ENCODE measurements around the gene RAMP1.
A peak's percentile ranks its signal among the peaks of the same experiment; 100 is the strongest.
"Not testable (repeated sequence)": the region's sequence is repeated elsewhere in the genome, so short reads cannot be mapped to it uniquely, and the experiment has no call there.

The RAMP1 gene

DNA sequence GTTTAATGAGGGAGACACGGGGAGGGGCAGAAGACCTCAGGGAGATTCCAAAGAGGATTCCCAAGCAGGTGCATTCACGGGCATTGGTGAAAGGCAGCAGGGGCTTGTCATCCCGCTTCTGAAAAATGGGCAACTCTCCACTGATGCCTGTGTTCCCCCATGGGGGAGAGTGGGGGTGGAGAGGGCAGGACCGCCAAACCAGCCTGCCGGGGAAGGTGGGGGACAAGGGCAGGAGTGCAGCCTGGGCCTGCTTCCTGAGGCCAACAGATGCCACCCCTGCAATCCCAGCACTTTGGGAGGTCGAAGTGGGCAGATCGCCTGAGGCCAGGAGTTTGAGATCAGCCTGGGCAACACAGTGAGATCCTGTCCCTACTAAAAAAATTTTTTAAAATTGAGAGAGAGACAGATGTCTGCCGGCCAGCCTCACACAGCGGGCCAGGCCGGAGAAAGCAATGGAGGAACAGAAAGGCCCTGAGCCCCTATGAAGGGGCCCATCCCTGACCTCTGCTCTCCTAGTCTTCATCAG, 62.6 kb downstream of the RAMP1 start:
- no peak for DNase-seq

DNA sequence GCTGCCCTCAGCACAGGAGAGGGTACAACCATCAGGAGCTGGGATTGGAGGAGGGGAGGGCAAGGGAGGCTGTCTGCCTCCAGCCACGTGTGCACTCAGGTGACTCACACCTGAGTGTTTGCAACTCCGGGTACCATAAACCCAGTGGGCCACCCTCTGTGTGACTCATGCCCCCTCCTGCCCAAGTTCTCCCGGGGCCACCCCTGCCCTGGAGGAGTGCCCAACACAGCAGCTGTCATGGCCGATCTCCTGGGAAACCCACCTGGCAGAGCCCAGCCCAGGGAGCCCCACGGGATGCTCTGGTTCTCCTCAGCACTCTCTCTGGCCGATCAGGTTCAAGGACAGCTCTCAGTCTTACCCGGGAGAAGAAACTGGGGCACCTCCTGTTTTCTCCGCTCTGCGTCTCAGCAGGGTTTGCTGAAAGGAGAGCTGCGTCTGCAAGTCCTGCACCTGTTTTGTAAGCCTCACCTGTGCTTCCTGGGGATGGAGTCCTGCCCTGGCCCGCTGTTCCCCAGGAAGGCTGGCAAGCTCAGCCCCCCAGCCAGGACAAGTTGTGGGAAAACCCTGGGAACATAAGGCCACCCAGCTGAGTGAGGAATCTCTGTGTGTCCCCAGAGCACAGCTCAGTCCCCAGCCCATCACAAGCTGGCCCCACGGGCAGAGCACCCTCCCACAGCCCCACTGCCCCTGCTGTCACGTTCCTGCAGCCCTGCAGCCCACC, 63.4 kb downstream of the RAMP1 start:
- no peak for DNase-seq

DNA sequence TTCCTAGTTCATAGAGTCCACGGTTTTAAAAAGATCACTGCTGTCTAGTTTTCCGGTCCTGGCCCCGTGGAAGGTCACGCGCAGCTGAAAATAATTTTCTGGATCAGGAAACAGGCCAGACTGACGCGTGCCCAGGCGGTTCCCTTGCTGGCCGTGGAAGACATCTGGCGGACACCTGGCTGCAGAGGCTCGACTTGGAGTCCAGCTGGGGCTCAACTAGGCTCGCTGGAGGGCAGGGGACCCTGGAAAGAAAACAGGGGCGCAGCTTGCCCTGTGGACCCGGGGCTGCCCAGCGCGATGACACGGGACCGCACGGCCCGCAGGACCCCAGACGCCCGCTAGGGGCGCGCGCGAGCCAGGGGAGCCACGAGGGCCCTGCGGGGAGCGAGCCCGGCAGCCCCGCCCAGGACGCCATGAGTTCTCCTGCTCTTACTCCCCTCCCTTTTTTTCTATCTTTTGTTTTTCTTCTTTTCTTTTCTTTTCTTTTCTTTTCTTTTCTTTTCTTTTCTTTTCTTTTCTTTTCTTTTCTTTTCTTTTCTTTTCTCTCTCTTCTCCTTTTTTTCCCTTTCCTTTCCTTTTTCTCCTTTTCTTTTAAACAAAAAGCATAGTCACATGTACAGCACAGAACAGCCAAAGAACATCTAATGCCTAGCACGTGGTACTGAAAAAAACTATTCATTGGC, 64.2 kb downstream of the RAMP1 start:
- peak; percentile 90 for DNase-seq

DNA sequence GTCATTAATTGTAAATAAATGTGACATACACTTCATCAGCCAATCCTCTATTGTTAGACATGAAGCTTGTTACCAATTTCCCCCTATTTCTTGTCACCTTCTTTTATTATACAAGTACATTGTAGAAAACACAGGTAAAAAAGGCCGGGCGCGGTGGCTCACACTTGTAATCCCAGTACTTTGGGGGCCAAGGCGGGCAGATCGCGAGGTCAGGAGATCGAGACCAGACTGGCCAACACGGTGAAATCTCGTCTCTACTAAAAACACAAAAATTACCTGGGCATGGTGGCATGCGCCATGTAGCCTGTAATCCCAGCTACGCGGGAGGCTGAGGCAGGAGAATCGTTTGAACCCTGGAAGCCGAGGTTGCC, 64.7 kb downstream of the RAMP1 start:
- no peak for DNase-seq

DNA sequence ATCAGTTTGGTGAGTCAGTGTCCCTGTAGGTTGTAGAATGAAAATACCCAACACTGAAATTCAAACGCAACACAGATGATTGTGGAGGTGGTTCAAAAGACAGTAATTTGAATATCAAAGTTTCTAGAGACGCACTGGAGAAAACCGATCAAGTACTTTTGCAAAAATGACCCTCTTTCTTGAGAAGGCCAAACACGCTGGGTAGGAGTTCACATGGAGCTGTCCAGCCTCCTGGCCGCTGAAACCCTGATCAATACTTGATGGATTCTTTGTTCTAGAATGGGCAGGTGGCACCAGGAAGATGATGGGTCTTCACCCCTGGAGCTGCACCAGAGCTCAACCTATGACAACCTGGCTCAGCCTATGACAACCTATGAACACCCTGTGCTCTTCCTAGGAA, 67.7 kb downstream of the RAMP1 start:
- DNase-seq: no peak

DNA sequence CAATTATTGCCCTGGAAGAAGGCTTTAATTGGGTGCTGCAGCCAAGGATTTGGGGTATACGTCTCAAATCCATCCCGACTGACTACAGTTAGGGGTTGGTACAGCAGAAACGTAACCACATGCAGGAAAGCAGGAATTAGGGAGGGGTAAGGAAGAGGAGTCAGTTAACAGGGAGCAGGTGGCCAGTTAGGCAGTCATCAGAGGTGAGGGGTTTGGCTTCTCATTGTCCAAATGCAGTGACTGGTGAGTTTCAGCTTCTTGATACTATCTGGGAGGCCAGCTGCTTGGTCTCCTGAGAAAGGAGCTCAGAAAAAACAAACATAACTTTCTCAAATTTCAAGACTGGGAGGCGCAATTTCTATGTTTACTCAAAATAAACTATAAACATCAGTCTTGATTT, 68.6 kb downstream of the RAMP1 start:
- no peak for DNase-seq

DNA sequence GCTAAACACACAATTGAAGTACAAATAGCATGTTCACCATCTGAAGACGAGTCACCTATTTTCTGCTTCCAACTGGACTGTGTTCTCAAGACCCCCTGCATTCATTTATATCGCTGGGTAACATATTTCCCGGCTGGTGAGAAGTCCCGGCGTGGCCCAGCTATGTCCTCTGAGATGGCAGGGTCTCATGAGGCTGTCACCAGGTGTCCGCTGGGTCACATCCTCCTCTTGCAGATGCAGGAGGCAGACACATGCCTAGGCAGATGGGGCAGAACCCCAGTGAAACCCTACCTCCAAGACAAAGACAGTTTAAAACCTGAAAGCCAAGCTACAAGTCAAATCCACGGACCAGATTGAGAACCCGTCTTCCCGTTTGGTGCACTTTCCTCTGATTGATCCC, 70.6 kb downstream of the RAMP1 start:
- DNase-seq: no peak

DNA sequence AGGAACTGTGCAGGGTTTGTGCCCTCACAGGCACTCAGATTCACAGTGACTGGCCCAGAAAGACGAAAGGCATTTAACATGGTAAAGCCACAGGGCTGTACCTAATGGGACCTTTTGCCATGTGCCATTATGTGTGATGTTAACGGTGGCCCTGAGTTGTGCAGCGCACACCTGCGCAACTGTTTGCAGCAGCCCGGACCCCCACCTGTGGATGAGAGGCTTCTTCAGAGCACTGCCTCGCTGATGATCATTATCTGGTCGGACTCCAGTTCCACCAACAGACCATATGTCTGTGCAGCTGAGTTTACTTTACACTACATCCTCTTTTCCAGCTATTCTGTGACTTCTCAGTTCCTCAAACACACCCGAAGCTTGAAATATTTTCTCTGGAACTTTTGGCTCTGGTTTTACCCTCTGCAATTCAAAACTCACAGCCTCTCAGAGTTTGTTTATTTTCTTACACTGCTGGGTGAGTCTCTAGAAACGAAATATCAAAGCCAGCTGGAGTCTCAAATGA, 71.8 kb downstream of the RAMP1 start:
- DNase-seq: peak; percentile 50

DNA sequence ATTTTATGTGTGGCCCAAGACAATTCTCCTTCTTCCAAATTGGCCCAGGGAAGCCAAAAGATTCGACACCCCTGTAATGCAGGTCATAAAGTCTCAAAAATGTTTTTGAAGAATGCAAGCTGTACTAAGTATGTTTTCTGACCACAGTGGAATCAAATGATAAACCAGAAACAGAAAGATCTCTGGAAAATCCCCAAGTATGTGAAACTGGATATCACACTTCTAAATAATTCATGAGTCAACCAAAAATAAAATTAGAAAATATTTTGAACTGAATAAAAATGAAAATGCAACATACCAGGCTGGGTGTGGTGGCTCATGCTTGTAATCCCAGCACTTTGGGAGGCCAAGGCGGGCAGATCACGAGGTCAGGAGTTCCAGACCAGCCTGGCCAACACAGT, 73.3 kb downstream of the RAMP1 start:
- DNase-seq: no peak

DNA sequence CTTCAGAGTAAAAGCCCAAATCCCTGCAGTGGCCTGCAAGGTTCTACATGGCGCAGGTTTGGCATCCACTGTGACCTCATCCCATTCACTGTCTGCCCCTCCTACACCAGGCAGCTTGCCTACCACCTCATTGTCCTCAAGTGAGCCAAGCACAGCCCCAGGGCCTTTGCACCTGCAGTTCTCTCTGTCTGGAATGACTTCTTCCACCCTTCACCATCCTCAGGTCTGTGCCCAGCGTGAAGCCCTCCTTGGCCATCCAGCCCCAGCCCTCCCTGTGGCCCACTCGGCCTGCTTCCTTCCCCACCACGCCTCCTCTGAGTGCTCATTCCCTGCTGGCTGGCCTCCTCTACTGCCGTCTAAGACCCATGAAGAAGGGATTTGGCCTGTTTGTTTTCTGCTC, 74.8 kb downstream of the RAMP1 start:
- DNase-seq: no peak

DNA sequence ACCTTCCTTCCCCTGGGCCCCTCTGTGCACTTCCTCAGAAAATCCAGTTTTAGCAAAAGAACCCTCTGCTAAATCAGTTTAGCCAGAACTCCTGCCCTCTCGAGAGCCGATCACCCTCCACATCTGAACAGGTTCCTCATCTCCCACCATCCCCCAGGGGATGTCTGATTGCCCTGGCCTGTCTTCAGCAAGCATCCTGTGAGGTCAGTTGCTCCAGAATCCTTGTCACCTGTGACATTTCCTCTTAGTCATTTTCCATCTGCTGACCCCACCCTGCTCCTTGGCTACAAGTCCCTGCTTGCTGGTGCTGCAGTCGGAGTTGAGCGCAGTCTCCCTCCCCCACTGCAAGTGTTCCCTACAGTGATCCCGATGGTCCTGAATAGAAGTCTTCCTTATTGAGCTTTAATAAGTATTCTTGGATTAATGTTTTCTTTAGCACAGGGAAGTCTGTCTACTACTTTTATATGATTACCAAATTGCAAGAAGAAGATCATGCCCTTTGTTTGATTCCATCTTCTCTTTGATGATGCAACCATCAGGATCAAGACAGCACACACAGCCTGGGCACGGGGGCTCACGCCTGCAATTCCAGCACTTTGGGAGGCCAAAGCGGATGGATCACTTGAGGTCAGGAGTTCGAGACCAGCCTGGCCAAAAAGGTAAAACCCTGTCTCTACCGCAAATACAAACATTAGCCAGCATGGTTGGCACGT, 76.5 kb downstream of the RAMP1 start:
- no peak for DNase-seq

DNA sequence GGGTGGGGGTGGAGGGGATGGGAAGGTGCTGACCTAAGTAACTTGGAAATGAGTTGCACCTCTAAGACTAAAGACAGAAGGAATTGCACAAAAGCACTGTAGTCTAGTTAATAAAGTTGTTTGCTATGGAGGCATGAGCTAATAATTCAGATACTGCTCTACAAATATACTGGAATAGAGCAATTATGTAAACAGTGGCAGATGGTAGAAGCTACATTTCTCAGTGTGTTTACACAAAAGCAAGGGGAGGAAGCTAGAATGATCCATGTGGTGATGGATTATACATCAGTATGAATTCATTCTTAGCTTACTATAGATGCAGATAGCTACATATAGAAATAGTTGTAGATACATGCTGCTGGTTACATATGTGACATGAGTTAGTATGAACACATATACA, 79.8 kb downstream of the RAMP1 start:
- no peak for DNase-seq

DNA sequence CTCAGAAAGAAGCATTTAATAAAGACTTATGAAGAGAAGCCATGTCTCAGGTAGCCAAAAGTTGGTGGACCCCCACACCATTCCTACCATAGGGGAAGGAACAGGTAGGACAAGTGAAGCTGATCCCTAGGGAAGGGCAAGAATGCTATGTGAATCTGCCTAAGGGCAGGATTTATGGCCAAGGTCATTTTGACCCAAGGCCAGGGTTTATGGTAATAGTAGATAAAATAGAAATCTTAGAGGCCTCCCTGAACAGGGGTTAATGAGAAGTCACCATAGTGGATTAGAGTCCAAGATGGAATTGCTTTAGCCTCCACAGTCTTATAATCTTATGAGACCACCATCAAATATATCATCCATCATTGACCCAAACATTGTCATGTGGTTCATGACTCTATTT, 81.4 kb downstream of the RAMP1 start:
- no peak for DNase-seq

DNA sequence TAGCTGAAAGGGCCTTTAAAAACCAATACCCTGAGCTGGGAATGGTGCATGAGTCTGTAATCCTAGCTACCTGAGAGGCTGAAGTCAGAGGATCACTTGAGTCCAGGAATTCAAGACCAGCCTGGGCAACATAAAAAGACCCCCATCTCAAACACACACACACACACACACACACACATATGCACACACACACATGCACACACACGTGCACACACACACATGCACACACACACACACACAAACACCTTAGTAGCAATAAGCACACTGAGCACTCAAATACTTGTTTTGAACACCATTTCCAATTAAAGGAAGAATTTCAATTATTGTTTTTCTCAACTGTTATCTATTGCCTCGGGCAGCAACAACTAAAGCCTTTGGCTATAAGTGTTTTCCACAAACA, 81.8 kb downstream of the RAMP1 start:
- no peak for DNase-seq

DNA sequence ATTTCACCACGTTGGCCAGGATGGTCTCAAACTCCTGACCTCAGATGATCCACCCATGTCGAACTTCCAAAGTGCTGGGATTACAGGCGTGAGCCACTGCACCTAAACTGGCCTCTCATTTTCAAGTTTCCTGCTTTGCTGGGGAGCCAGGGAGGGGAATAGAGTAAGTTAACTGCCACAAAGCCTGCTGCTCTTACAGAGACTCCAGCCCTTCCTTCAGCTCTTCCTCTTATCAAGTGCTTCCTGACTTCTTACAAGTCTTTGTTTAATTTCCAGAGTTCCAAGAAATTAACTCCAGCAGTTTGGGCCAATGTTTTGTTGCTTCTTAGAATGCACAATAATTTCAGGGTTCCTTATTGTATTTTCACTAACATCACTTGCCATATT, 83.1 kb downstream of the RAMP1 start:
- peak; percentile 60 for DNase-seq

DNA sequence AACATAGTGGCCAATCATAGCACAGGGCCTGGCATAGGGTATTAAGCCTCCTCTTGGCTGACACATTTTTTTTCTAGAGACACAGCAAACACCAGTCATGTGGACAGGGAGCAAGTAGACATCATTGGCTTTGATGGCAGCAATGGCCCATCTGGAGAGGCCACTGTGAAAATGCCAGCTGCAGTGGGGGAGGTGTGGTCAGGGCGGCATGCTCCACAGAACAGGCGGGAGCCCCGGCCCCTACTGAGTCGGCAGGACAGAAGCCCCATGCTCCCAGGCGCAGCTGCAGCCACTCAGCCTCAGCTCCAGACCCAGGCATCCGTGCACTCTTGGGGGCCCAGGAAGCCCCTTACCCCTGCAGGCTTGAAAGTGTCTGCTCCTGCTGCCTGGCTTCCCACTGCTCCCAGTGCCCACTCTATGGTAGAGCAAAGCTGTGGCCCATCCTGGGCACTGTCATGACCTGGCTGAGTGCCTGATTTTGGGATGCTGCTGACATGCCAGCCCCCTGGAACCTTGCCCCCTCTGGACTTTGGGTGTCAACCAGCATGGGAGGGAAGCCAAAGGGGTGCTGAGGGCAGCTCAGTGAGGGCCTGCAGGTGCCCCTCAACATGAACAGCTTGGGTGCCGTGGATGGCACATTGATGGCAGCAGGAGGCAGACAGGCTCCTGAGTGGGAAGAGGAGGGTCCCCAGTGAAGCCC, 84.1 kb downstream of the RAMP1 start:
- DNase-seq: no peak

DNA sequence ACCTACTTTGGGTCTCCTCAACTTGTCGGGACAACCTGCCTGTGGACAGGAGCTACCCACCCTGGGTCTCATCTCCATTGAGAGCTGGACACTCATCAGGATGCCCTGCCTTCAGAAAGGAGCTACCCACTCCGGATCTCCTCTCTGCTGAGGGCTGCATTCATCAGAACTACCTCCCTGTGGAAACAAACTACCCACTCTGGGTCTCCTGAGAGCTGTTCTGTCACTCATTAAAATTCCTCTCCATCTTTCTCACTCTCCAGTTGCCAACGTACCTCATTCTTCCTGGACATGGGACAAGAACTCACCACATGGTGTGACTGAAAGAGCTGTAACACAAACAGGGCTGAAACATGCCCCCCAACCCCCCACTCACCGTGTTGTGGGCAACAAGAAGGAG, 84.9 kb downstream of the RAMP1 start:
- no peak for DNase-seq

DNA sequence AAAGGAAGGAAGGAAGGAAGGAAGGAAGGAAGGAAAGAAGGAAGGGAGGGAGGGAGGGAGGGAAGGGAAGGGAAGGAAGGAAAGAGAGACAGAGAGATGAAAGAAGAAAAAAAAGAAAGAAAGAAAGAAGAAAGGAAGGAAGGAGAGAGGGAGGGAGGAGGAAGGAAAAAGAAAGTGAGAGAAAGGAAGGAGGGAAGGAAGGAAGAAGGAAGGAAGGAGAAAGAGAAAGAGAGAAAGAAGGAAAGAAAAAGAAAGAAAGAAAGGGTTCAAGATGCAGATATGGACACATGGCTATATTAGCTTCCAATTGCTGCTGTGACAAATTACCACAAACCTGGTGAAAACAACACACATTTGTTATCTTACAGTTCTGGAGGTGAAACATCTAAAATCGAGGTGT, 87.0 kb downstream of the RAMP1 start:
- DNase-seq: no peak

DNA sequence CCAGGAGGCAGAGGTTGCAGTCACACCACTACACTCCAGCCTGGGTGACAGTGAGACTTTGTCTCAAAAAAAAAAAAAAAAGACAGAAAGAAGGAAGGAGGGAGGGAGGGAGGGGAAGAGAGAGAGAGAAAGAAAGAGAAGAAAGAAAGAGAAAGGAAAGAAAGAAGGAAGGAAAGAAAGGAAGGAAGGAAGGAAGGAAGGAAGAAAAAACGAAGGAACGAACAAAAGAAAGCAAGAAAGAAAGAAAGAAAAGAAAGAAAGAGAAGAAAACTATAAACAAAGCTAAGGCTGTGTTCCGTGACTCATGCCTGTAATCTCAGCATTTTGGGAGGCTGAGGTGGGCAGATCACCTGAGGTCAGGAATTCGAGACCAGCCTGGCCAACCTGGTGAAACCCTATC, 91.9 kb downstream of the RAMP1 start:
- not testable (repeated sequence) for DNase-seq

DNA sequence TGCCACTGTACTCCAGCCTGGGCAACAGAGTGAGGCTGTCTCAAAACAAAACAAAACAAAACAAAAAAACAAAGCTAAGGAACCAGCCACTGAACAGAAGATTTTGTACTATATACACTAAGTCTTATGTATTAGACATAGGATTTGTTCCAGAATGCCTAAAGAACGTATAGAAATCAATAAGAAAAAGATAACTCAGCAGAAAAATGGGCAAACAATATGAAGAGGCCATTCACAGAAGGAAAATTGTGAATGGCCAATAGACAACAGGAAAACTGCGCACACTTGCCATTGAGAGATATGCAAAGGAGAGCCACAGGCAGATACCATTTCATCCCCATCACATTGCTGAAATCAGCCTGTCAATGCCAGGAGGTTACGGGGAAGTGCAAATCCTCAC, 92.5 kb downstream of the RAMP1 start:
- no peak for DNase-seq

DNA sequence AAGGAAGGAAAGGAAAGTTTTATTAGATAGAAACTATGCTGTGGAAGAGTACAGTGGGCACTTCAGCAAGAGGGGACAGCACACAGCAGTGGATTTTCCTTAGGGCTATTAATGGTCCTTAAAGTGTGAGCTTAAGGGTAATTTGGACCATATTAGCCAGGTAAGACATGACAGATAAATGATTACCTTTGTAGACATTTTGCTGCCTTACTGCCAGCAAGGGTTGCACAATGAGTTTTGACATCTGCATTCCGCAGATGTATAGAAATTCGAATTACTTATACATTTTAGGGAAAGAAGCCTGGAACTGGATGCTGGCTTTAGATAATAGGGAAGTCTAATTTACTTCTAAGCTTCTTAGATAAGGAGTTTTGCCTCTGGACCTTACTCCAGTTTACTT, 93.4 kb downstream of the RAMP1 start:
- DNase-seq: no peak

DNA sequence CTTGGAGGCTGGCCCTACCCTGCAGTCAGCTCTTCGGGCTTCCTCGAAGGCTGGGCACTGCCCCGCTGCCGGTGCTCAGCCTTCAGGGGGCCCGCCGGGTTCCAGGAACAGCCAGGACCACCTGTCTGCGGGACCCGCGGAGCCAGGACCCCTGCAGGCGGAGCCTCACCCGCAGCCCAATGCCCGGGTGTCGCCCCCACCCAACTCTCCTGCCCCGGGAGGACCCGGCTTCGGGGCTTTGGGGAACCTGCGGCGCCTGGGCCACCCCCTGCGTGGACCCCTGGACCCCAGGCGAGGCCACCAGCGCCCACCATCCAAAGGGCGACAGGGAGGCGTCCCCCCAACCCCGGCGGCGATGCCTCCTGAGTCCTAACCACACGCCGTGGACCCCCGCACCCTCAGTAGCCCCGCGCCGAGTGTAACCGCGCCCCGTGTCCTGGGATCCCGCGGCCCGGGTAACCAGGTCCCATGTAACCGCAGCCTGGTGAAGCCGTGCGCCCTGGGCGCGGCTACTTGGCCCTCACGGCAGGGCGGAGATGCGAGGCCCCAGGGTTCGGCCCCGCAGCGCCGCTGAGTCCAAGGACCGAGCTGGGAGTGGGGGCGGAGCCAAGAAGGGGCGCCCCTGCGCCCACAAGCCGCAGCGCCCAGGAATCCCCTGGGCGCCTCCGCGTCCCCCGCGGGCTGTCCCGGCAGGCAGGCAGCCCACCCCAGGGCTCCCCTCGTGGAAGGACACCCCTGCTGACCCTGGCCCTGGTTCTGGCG, 96.4 kb downstream of the RAMP1 start:
- peak; percentile 69 for DNase-seq

DNA sequence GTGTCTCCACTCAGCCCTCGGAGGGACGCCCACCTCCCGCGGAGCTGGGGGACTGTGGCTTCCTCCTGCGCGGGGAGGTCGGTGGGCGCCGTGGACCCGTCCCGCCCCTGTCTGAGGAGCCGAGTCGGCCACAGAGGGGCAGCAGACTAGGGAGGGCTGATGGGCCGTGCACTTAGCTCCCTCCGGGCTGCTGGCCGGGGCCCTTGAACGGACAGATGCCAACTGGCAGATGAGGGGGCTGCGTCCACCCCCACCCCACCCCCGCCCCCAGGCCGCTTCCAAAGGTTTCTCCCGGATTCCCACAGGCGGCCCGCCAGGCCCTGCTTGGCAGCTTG, 96.9 kb downstream of the RAMP1 start:
- DNase-seq: peak; percentile 36

All from hematopoietic multipotent progenitor cell treated with erythropoietin and hydrocortisone succinate and interleukin-3 and kit ligand, for 4 days (in vitro differentiated cells).